Heart left ventricle (tissue), 16 donors: ENCODE measurements around the gene CC2D2B. TPM values are rescaled to one million over a fixed set of nuclear protein-coding genes. Genes with fewer than 3 reads are reported as not detected.

Experiments used
- ATAC-seq, 4 donors: fragments of 200-7000 bp; cut with Tn5 transposase; one replicate each; pipeline ENCODE4 v1.9.1; 2020 to 2022; ENCODE audit warnings: moderate library complexity in 4 of 4, mild to moderate bottlenecking in 3 of 4, moderate number of reproducible peaks in 1 of 4
- DNase-seq, 5 donors: peaks; one replicate each; pipeline ENCODE4 v3.0.0-alpha.2; 2020
- H3K27ac ChIP-seq, 12 donors: fragments of 200-600 bp; sonication (generic) in 4 of 12; one replicate each; pipeline versions ENCODE4 v1.5.0 to v1.8.0; 2016 to 2022; ENCODE audit warnings: mild to moderate bottlenecking in 2 of 12
- H3K27me3 ChIP-seq, 9 donors: fragments of 200-600 bp; sonication (generic) in 2 of 9; one replicate each; pipeline versions ENCODE4 v1.5.1 to v1.8.0; 2016 to 2022; ENCODE audit warnings: mild to moderate bottlenecking in 3 of 9
- H3K36me3 ChIP-seq, 9 donors: fragments of 200-600 bp; sonication (generic) in 2 of 9; one replicate each; pipeline versions ENCODE4 v1.5.0 to v1.8.0; 2018 to 2022; ENCODE audit warnings: mild to moderate bottlenecking in 2 of 9
- H3K4me1 ChIP-seq, 12 donors: fragments of 200-600 bp; sonication (generic) in 4 of 12; one replicate each; pipeline versions ENCODE4 v1.5.0 to v1.8.0; 2016 to 2022; ENCODE audit warnings: mild to moderate bottlenecking in 3 of 12
- H3K4me3 ChIP-seq, 12 donors: fragments of 200-600 bp; sonication (generic) in 4 of 12; one replicate each; pipeline versions ENCODE4 v1.5.0 to v1.8.0; 2017 to 2022; ENCODE audit warnings: mild to moderate bottlenecking in 9 of 12, moderate library complexity in 4 of 12
- H3K9me3 ChIP-seq, 12 donors: fragments of 200-600 bp; sonication (generic) in 4 of 12; one replicate each; pipeline versions ENCODE4 v1.5.0 to v1.8.0; 2016 to 2022; ENCODE audit warnings: mild to moderate bottlenecking in 1 of 12
- CTCF ChIP-seq, 12 donors: fragments of 200-600 bp; sonication (generic) in 4 of 12; IDR thresholded peaks; one replicate each; pipeline versions ENCODE4 v1.5.0 to v1.8.0; 2018 to 2022; ENCODE audit warnings: antibody characterized with exemption in 12 of 12, mild to moderate bottlenecking in 5 of 12
- POLR2A ChIP-seq, 2 donors: fragments of 450-650 bp; IDR thresholded peaks; one replicate each; pipeline ENCODE4 v1.6.1; 2017; ENCODE audit warnings: antibody characterized with exemption in 2 of 2, mild to moderate bottlenecking in 2 of 2, moderate library complexity in 2 of 2
- WGBS, 4 donors: extraction: QIAGEN DNeasy Blood & Tissue Kit in 2 of 4; methylation state at CpG; one replicate each; pipeline versions ENCODE4 v1.1.5 to v1.1.7; 2013 to 2018; 5-methylcytosine and 5-hydroxymethylcytosine counted together
- intact Hi-C, 10 donors: fragments of 100-400 bp; cut with DNase I; formaldehyde crosslinking; loops; one replicate each; pipeline versions ENCODE4 v1.11.1 to v1.14.2; 2022
- polyA plus RNA-seq, 2 donors: library from polyadenylated mRNA; stranded (reverse); fragments of 200-250 nt; gene quantifications; one replicate each; pipeline ENCODE4 v1.2.3, GENCODE V29; 2013
- total RNA-seq, 9 donors: library from RNA; depleted of rRNA in 2 of 9; stranded (reverse); fragments of >200 nt in 2 of 9; fragmentation: NEBNext Ultra II Directional in 3 of 9; extraction: Animal tissue kit (Norgen Biotek cat#: 25700) in 3 of 9; gene quantifications; one replicate each; pipeline versions ENCODE4 v1.1.0 to v1.2.4, GENCODE V29; 2016 to 2023
- donor health status: ischemic (EF 13 %, LVEDD 7.1; RV severe dilation, severe dysfunction).
- donor health status: healthy with polysubstance abuse.
- donor health status: DM: no; HTN: yes; CAD: no.
- donor health status: DM: no; HTN: no; CAD: no.
- donor health status: ischemic (EF 25% LVEDD 6.9; RV normal size, moderate dysfunction).
- donor health status: ischemic (EF 25% LVEDD 5.7; RV mildly dilated, moderate dysfunction).
- donor health status: healthy.
- donor health status: DM: yes; HTN: yes; CAD: no.
- donor health status: ischemic (EF 35%, LVEDD 5.7; RV mildly dilated, moderate dysfunction).
- donor health status: nonischemic (EF 11% LVEDD 7.7; RV severe dilation, severe dysfunction).
- donor health status: DM: yes; HTN: yes; CAD: no.
- donor health status: PGD.
- donor health status: ischemic (EF 29% LVEDD 5.4; RV normal size, mild dysfunction).
- donor health status: nonischemic (EF 23%, LVEDD 6.1; RV moderate dilation, normal function).

CC2D2B gene
- total and polyA plus RNA-seq, 11 donors: 0.15 to 1.5 (median 0.58) TPM

GRCh38 chr10:95964756-95965155 is 57.0 kb downstream of the CC2D2B start:
- DNase-seq (no peak), ATAC-seq (no peak)
- H3K9me3 ChIP-seq: peaks cover 0 to 14% (median 4%) of the 10 kb centered on the region in 12 donors
- no peaks in the 10 kb centered on the region for H3K36me3 ChIP-seq
- no peaks in the 10 kb centered on the region for H3K27me3 ChIP-seq
- no peak overlapping the region for H3K4me3 ChIP-seq
- no peak overlapping the region for H3K27ac ChIP-seq
- 75 to 88% (median 85%) methylated on average over 1 of the region's 1 CpG for WGBS, 4 donors
- peaks cover 0 to 11% (median 0%) of the 10 kb centered on the region in 12 donors for H3K4me1 ChIP-seq
- intact Hi-C loops: no loop called here
- no peak for TF ChIP-seq CTCF (IDR thresholded peaks at IDR 0.05)
- TF ChIP-seq POLR2A (IDR thresholded peaks at IDR 0.05): no peak

- ATAC-seq (no peak), DNase-seq (no peak)
- Histone ChIP-seq H3K27me3 (no peaks in the 10 kb centered on the region), H3K36me3 (no peaks in the 10 kb centered on the region), H3K9me3 (no peaks in the 10 kb centered on the region), H3K4me3 (no peak overlapping the region), H3K27ac (no peak overlapping the region), H3K4me1 (no peaks in the 10 kb centered on the region)
- TF ChIP-seq CTCF (IDR thresholded peaks at IDR 0.05): no peak
- no peak for TF ChIP-seq POLR2A (IDR thresholded peaks at IDR 0.05)
- 80 to 93% (median 84%) methylated on average over 8 to 9 of the region's 9 CpGs for WGBS, 4 donors
- intact Hi-C loops: no loop called here
Measured at GRCh38 chr10:95976362-95977229, 68.8 kb downstream of the CC2D2B start.

GRCh38 chr10:95982200-95982599 is 74.4 kb downstream of the CC2D2B start:
- Histone ChIP-seq H3K9me3 (no peaks in the 10 kb centered on the region), H3K4me3 (no peak overlapping the region), H3K27ac (no peak overlapping the region), H3K27me3 (no peaks in the 10 kb centered on the region), H3K36me3 (no peaks in the 10 kb centered on the region), H3K4me1 (no peaks in the 10 kb centered on the region)
- DNase-seq (no peak), ATAC-seq (no peak)
- intact Hi-C loops: no loop called here
- WGBS, 4 donors: 76 to 97% (median 92%) methylated on average over 2 of the region's 2 CpGs
- TF ChIP-seq POLR2A (IDR thresholded peaks at IDR 0.05) (no peak), CTCF (IDR thresholded peaks at IDR 0.05) (no peak)

GRCh38 chr10:95987685-95988426 is 80.1 kb downstream of the CC2D2B start:
- H3K4me3 ChIP-seq: no peak overlapping the region
- ATAC-seq: no peak

More at GRCh38 chr10:95987685-95988426, 80.1 kb downstream of the CC2D2B start:
- 45 to 86% (median 69%) methylated on average over 2 of the region's 2 CpGs for WGBS, 4 donors
- H3K4me1 ChIP-seq: no peaks in the 10 kb centered on the region
- H3K36me3 ChIP-seq: no peaks in the 10 kb centered on the region
- intact Hi-C loops: no loop called here
- H3K27ac ChIP-seq: no peak overlapping the region
- no peak for DNase-seq
- H3K27me3 ChIP-seq: no peaks in the 10 kb centered on the region
- no peaks in the 10 kb centered on the region for H3K9me3 ChIP-seq
- no peak for TF ChIP-seq POLR2A (IDR thresholded peaks at IDR 0.05)
- no peak for TF ChIP-seq CTCF (IDR thresholded peaks at IDR 0.05)
